Progenitor cell of endocrine pancreas (in vitro differentiated cells): ENCODE results near the gene SPTBN4. TPM values are rescaled to one million over a fixed set of nuclear protein-coding genes. Genes with fewer than 3 reads are reported as not detected.

Source experiments
- DNase-seq: peaks from one replicate; pipeline ENCODE4 v3.0.0; 2021; ENCODE audit warnings: low spot score; ENCODE audit not compliant: unreplicated experiment
- H3K27ac Mint-ChIP-seq: 2 replicates; pipeline ENCODE4 v1.8.0; 2021; ENCODE audit warnings: mild to moderate bottlenecking, moderate library complexity, mixed read lengths
- H3K27me3 Mint-ChIP-seq: 2 replicates; pipeline ENCODE4 v1.8.0; 2021; ENCODE audit warnings: mixed read lengths
- H3K36me3 Mint-ChIP-seq: 2 replicates; pipeline ENCODE4 v1.8.0; 2022; ENCODE audit warnings: mixed read lengths; ENCODE audit not compliant: insufficient read depth
- H3K4me1 Mint-ChIP-seq: 2 replicates; pipeline ENCODE4 v1.8.0; 2021; ENCODE audit warnings: low read depth, mixed read lengths
- H3K4me3 Mint-ChIP-seq: 2 replicates; pipeline ENCODE4 v1.8.0; 2021; ENCODE audit warnings: low read depth, mild to moderate bottlenecking, moderate library complexity, mixed read lengths
- H3K9me3 Mint-ChIP-seq: 2 replicates; pipeline ENCODE4 v1.8.0; 2021; ENCODE audit warnings: low read depth, mixed read lengths
- total RNA-seq: library from RNA; stranded (reverse); gene quantifications from 2 replicates; pipeline ENCODE4 v1.2.1, GENCODE V29; 2021
- TF ChIP-seq, protein P1 (sequence below): fragments of 200-600 bp; sonication (generic); IDR thresholded peaks from one replicate; pipeline ENCODE4 v1.5.0; 2021; ENCODE audit warnings: antibody characterized with exemption, mild to moderate bottlenecking; ENCODE audit not compliant: unreplicated experiment

SPTBN4 gene
- total RNA-seq, 1 donor from 2014 or later, result 3.1 TPM

DNA sequence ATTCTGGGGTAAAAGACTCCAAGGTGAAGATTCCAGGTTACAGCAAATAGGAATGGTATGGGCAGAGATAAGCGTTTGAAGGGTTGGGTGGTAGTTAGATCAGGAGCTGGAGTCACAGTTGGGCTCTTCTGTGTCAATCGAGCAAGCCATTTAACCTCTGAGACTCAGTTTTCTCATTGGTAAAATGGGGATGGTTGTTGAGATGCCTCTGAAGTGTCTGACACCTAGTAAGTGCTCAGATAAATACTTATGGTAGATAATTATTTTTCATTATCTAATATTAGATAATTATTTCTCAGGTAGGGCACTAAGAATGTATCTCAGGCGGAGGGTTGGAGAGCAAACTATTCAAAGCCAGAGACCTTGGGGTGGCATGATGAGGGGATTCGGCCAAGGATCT lies 142.2 kb downstream of the SPTBN4 start:
- no peak for DNase-seq
- Mint-ChIP-seq H3K36me3 (no peaks in the 10 kb centered on the region), H3K27me3 (peaks cover 94% of the 10 kb centered on the region), H3K4me3 (peak overlapping the region; percentile 60), H3K27ac (no peak overlapping the region), H3K9me3 (no peaks in the 10 kb centered on the region), H3K4me1 (peaks cover 7% of the 10 kb centered on the region)
- TF ChIP-seq, protein P1, sequence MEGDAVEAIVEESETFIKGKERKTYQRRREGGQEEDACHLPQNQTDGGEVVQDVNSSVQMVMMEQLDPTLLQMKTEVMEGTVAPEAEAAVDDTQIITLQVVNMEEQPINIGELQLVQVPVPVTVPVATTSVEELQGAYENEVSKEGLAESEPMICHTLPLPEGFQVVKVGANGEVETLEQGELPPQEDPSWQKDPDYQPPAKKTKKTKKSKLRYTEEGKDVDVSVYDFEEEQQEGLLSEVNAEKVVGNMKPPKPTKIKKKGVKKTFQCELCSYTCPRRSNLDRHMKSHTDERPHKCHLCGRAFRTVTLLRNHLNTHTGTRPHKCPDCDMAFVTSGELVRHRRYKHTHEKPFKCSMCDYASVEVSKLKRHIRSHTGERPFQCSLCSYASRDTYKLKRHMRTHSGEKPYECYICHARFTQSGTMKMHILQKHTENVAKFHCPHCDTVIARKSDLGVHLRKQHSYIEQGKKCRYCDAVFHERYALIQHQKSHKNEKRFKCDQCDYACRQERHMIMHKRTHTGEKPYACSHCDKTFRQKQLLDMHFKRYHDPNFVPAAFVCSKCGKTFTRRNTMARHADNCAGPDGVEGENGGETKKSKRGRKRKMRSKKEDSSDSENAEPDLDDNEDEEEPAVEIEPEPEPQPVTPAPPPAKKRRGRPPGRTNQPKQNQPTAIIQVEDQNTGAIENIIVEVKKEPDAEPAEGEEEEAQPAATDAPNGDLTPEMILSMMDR, result no peak

DNA sequence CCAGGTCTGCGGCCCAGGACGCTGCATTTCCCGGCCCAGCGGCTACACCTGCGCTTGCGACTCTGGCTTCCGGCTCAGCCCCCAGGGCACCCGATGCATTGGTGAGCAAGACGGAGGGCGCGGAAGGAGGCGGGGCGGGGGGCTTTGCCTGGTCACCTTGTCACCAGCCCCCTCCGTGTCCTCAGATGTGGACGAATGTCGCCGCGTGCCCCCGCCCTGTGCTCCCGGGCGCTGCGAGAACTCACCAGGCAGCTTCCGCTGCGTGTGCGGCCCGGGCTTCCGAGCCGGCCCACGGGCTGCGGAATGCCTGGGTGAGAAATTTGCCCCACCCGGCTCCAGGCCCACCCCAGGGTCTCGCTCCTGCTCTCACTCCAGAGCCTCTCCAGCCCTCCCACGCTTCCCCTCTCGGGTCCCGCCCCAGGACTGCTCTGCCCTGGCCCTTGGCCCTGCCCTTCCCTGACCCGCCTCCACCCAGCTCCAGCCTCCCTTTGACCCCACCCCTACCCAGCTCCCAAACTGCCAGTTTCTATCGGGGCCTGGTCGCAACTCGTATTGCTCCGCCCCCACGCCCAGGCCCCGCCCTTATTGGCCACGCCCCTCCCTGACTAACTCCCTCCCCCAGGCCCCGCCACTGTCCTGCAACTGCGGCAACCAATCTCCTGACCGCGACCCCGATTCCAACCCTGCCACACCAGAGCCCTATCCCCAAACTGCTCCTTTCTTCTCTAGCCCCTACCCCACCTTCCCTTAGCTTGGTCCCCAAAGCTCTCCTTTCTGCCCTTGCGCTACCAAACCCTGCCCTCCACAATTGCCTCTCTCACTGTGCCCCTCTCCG lies 143.0 kb downstream of the SPTBN4 start:
- peaks cover 7% of the 10 kb centered on the region for H3K4me1 Mint-ChIP-seq
- H3K27me3 Mint-ChIP-seq, result peaks cover 95% of the 10 kb centered on the region
- no peaks in the 10 kb centered on the region for H3K9me3 Mint-ChIP-seq
- no peaks in the 10 kb centered on the region for H3K36me3 Mint-ChIP-seq
- TF ChIP-seq, protein P1, result no peak
- H3K27ac Mint-ChIP-seq, result no peak overlapping the region
- DNase-seq, result peak; percentile 51
- peak overlapping the region; percentile 60 for H3K4me3 Mint-ChIP-seq

- peaks cover 95% of the 10 kb centered on the region for H3K27me3 Mint-ChIP-seq
- no peaks in the 10 kb centered on the region for H3K36me3 Mint-ChIP-seq
- H3K27ac Mint-ChIP-seq, result no peak overlapping the region
- H3K9me3 Mint-ChIP-seq, result no peaks in the 10 kb centered on the region
- TF ChIP-seq, protein P1, result no peak
- no peak for DNase-seq
- peaks cover 7% of the 10 kb centered on the region for H3K4me1 Mint-ChIP-seq
- no peak overlapping the region for H3K4me3 Mint-ChIP-seq
These were observed 143.7 kb downstream of the SPTBN4 start for GRCh38 chr19:40610396-40611064.

GRCh38 chr19:40611096-40611495 lies 144.3 kb downstream of the SPTBN4 start:
- Mint-ChIP-seq H3K27me3 (peaks cover 94% of the 10 kb centered on the region), H3K9me3 (no peaks in the 10 kb centered on the region), H3K27ac (no peak overlapping the region), H3K36me3 (no peaks in the 10 kb centered on the region), H3K4me1 (peaks cover 4% of the 10 kb centered on the region), H3K4me3 (no peak overlapping the region)
- no peak for DNase-seq
- TF ChIP-seq, protein P1, result no peak

GRCh38 chr19:40611900-40612698 lies 145.3 kb downstream of the SPTBN4 start:
- no peaks in the 10 kb centered on the region for H3K36me3 Mint-ChIP-seq
- no peak overlapping the region for H3K4me3 Mint-ChIP-seq
- no peak for DNase-seq
- H3K4me1 Mint-ChIP-seq, result peaks cover 4% of the 10 kb centered on the region
- TF ChIP-seq, protein P1, result no peak
- no peaks in the 10 kb centered on the region for H3K9me3 Mint-ChIP-seq
- peaks cover 84% of the 10 kb centered on the region for H3K27me3 Mint-ChIP-seq
- no peak overlapping the region for H3K27ac Mint-ChIP-seq
